DND-41 (cell line): Measurements from ENCODE around the gene STARD13.

Experiments
- ATAC-seq: fragments of 200-7000 bp; cut with Tn5 transposase; 3 replicates; pipeline ENCODE4 v1.9.1; 2021; ENCODE audit warnings: low read depth; ENCODE audit not compliant: insufficient read depth
- DNase-seq: peaks from one replicate; pipeline ENCODE4 v3.0.0-alpha.2; 2020
- H2AFZ ChIP-seq: 2 replicates; pipeline ENCODE4 v1.6.0; 2012; ENCODE audit warnings: low read depth, low read length
- H3K27ac ChIP-seq: 2 replicates; pipeline ENCODE4 v1.5.1; 2012; ENCODE audit warnings: low read length, inconsistent platforms
- H3K27me3 ChIP-seq: fragments of 200-600 bp; sonication (generic); 2 replicates; pipeline ENCODE4 v1.6.0; 2012; ENCODE audit warnings: low read length, mild to moderate bottlenecking, inconsistent platforms; ENCODE audit not compliant: insufficient read depth, poor library complexity
- H3K36me3 ChIP-seq: 2 replicates; pipeline ENCODE4 v1.5.1; 2012; ENCODE audit warnings: low read length, inconsistent platforms; ENCODE audit not compliant: insufficient read depth
- H3K4me1 ChIP-seq: 2 replicates; pipeline ENCODE4 v1.5.1; 2012; ENCODE audit warnings: mild to moderate bottlenecking, low read length; ENCODE audit not compliant: insufficient read depth
- H3K4me2 ChIP-seq: 2 replicates; pipeline ENCODE4 v1.6.0; 2012; ENCODE audit warnings: mild to moderate bottlenecking, moderate library complexity, low read length, inconsistent platforms; ENCODE audit not compliant: insufficient read depth
- H3K4me3 ChIP-seq, 2 experiments: fragments of 200-600 bp in 1 of 2; shearing (Covaris generic) in 1 of 2; 2 replicates each; pipeline ENCODE4 v1.5.1; 2012 to 2016; ENCODE audit warnings: inconsistent platforms in 2 of 2, low read length in 2 of 2, mild to moderate bottlenecking in 2 of 2, low read depth in 1 of 2, moderate library complexity in 1 of 2
- H3K79me2 ChIP-seq: 2 replicates; pipeline ENCODE4 v1.6.0; 2012; ENCODE audit warnings: low read length, inconsistent platforms; ENCODE audit not compliant: insufficient read depth
- H3K9ac ChIP-seq: 2 replicates; pipeline ENCODE4 v1.6.0; 2012; ENCODE audit warnings: low read depth, mild to moderate bottlenecking, inconsistent platforms, low read length, moderate library complexity
- H3K9me3 ChIP-seq: 2 replicates; pipeline ENCODE4 v1.5.1; 2012; ENCODE audit warnings: low read length, moderate library complexity, mild to moderate bottlenecking, inconsistent platforms; ENCODE audit not compliant: insufficient read depth, severe bottlenecking
- H4K20me1 ChIP-seq: 2 replicates; pipeline ENCODE4 v1.6.0; 2012; ENCODE audit warnings: low read length; ENCODE audit not compliant: insufficient read depth
- CTCF ChIP-seq: IDR thresholded peaks from 2 replicates; pipeline ENCODE4 v1.5.1; 2012; ENCODE audit warnings: borderline replicate concordance, low read length, moderate library complexity, mild to moderate bottlenecking; ENCODE audit not compliant: poor library complexity, severe bottlenecking; ENCODE audit errors: extremely low read depth
- EZH2 ChIP-seq: IDR thresholded peaks from 3 replicates; pipeline ENCODE4 v1.6.1; 2012; ENCODE audit warnings: borderline replicate concordance, low read depth, mild to moderate bottlenecking, moderate library complexity, low read length, inconsistent platforms; ENCODE audit not compliant: severe bottlenecking

STARD13 gene, protein sequence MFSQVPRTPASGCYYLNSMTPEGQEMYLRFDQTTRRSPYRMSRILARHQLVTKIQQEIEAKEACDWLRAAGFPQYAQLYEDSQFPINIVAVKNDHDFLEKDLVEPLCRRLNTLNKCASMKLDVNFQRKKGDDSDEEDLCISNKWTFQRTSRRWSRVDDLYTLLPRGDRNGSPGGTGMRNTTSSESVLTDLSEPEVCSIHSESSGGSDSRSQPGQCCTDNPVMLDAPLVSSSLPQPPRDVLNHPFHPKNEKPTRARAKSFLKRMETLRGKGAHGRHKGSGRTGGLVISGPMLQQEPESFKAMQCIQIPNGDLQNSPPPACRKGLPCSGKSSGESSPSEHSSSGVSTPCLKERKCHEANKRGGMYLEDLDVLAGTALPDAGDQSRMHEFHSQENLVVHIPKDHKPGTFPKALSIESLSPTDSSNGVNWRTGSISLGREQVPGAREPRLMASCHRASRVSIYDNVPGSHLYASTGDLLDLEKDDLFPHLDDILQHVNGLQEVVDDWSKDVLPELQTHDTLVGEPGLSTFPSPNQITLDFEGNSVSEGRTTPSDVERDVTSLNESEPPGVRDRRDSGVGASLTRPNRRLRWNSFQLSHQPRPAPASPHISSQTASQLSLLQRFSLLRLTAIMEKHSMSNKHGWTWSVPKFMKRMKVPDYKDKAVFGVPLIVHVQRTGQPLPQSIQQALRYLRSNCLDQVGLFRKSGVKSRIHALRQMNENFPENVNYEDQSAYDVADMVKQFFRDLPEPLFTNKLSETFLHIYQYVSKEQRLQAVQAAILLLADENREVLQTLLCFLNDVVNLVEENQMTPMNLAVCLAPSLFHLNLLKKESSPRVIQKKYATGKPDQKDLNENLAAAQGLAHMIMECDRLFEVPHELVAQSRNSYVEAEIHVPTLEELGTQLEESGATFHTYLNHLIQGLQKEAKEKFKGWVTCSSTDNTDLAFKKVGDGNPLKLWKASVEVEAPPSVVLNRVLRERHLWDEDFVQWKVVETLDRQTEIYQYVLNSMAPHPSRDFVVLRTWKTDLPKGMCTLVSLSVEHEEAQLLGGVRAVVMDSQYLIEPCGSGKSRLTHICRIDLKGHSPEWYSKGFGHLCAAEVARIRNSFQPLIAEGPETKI

DNA sequence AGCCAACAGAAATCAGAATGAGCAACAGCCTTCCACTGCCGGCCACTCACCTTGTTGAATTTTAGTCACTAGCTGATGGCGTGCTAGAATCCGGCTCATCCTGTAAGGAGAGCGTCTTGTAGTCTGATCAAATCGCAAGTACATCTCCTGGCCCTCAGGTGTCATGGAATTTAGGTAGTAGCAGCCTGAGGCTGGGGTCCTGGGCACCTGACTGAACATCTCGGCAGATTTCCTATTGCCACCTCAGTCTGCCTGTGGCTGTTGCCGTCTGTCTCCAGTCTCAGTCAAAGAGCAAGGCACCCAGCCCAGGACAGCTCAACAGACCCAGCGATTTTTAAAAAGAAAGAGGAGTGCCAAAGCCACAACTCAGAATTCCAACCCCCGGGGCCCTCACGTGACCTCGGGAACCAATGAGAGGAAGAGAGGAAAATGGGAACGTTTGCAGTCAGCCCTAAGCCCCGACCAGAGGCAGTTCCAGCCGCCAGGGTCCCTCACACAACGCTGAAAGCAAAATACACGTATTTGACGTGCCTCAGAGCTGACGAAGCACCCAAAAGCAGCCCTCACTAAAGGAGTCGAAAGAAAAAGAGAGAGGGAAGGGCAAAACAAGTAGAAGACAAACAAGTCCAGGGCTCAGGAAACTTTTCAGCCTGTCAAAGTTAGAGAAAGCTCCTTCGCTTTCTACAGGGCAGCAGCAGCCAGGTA is at the start of gene STARD13:
TSS of gene STARD13 (minus strand) at position 336 of the 705 bp plus-strand sequence. CDS start at position 219, 117 bp downstream.
- no peaks in the 10 kb centered on the region for H3K36me3 ChIP-seq
- no peak within 1 kb of the TSS for H2AFZ ChIP-seq
- TF ChIP-seq EZH2: no peak
- TF ChIP-seq CTCF: no peak
- no peak within 1 kb of the TSS for H3K4me3 ChIP-seq
- H3K4me2 ChIP-seq: no peak within 1 kb of the TSS
- peaks cover 8% of the 10 kb centered on the region for H3K27me3 ChIP-seq
- no peaks in the 10 kb centered on the region for H4K20me1 ChIP-seq
- H3K79me2 ChIP-seq: no peaks in the 10 kb centered on the region
- no peak within 1 kb of the TSS for H3K9ac ChIP-seq
- DNase-seq (no peak), ATAC-seq (no peak)
- no peak within 1 kb of the TSS for H3K27ac ChIP-seq
- no peaks in the 10 kb centered on the region for H3K9me3 ChIP-seq
- H3K4me1 ChIP-seq: no peaks in the 10 kb centered on the region

DNA sequence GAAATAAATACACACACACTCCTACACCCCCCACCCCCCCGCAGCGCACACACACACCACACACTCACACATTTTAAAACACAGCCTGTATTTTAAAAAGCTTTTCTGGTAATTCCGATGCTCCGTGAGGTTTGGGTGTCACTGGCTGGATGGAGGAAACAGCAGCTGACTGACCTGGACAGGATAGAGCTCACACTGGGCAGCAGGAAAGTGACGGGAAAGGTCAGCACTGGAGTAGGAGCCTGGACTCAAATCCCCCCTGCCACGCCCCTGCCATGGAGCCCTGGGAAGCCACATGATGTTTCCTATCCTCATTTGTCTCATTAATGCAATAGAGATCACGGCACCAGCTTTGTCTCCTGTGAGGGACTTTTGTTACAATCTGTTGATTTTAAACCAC is 49.3 kb upstream of the STARD13 start:
- TF ChIP-seq EZH2 (no peak), CTCF (no peak)
- no peaks in the 10 kb centered on the region for H3K79me2 ChIP-seq
- DNase-seq (no peak), ATAC-seq (no peak)
- no peak overlapping the region for H3K9ac ChIP-seq
- no peak overlapping the region for H3K4me2 ChIP-seq
- H3K27ac ChIP-seq: no peak overlapping the region
- H4K20me1 ChIP-seq: no peaks in the 10 kb centered on the region
- no peaks in the 10 kb centered on the region for H3K36me3 ChIP-seq
- no peaks in the 10 kb centered on the region for H3K27me3 ChIP-seq
- H3K9me3 ChIP-seq: no peaks in the 10 kb centered on the region
- no peak overlapping the region for H3K4me3 ChIP-seq
- H2AFZ ChIP-seq: no peak overlapping the region
- no peaks in the 10 kb centered on the region for H3K4me1 ChIP-seq

DNA sequence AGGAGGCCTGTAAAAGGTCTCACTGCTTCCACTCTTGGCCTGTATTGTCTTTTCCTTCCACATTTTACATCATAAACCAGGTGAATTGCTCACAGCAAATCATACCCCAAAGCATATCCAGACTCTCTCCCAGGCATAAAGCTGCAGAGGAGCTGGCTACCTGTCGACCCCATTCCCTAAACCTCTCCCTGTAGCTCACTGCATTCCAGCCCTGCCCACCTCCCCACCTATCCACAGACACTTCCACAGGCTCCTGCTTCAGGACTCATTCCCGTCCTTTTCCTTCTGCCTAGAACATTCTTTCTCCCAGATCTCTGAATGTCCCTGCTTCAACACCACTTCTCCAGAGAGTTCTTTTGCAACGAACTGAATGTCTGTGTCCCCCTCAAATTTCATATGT is 46.4 kb upstream of the STARD13 start:
- H2AFZ ChIP-seq: no peak overlapping the region
- no peaks in the 10 kb centered on the region for H3K4me1 ChIP-seq
- DNase-seq (no peak), ATAC-seq (no peak)
- no peak overlapping the region for H3K4me2 ChIP-seq
- no peak overlapping the region for H3K9ac ChIP-seq
- H3K79me2 ChIP-seq: no peaks in the 10 kb centered on the region
- H3K27ac ChIP-seq: no peak overlapping the region
- H3K9me3 ChIP-seq: no peaks in the 10 kb centered on the region
- no peaks in the 10 kb centered on the region for H3K36me3 ChIP-seq
- no peaks in the 10 kb centered on the region for H4K20me1 ChIP-seq
- no peaks in the 10 kb centered on the region for H3K27me3 ChIP-seq
- no peak overlapping the region for H3K4me3 ChIP-seq
- TF ChIP-seq CTCF (no peak), EZH2 (no peak)
